Tibial nerve (tissue), 3 donors: ENCODE measurements around the gene KISS1.

Experiments used
- CTCF ChIP-seq, 5 experiments: fragments of 200-600 bp in 3 of 5; fragments of 450-650 bp in 2 of 5; sonication (generic) in 3 of 5; IDR thresholded peaks; one replicate each; pipeline ENCODE4 v1.5.1; 2016 to 2019; ENCODE audit warnings: antibody characterized with exemption in 5 of 5, mild to moderate bottlenecking in 3 of 5, moderate library complexity in 2 of 5
- POLR2A ChIP-seq, 2 donors: fragments of 450-650 bp; IDR thresholded peaks; one replicate each; pipeline ENCODE4 v1.6.1; 2017; ENCODE audit warnings: antibody characterized with exemption in 2 of 2, mild to moderate bottlenecking in 2 of 2, moderate library complexity in 2 of 2

- TF ChIP-seq CTCF (IDR thresholded peaks at IDR 0.05), result no peak
- no peak for TF ChIP-seq POLR2A (IDR thresholded peaks at IDR 0.05)
These were observed 2.4 kb upstream of the KISS1 start for GRCh38 chr1:204198348-204199340.
